Stimulated activated CD8-positive, alpha-beta memory T cell treated with anti-CD3 and anti-CD28 coated beads, Interleukin-7, amount 100 ng/mL, for 1 hour (primary cell): Measurements from ENCODE around the gene KIAA0232.

Experiments
- DNase-seq, 2 donors: peaks; one replicate each; pipeline ENCODE4 v3.0.0-alpha.2; 2020; ENCODE audit warnings: low read depth in 2 of 2

KIAA0232 gene

DNA sequence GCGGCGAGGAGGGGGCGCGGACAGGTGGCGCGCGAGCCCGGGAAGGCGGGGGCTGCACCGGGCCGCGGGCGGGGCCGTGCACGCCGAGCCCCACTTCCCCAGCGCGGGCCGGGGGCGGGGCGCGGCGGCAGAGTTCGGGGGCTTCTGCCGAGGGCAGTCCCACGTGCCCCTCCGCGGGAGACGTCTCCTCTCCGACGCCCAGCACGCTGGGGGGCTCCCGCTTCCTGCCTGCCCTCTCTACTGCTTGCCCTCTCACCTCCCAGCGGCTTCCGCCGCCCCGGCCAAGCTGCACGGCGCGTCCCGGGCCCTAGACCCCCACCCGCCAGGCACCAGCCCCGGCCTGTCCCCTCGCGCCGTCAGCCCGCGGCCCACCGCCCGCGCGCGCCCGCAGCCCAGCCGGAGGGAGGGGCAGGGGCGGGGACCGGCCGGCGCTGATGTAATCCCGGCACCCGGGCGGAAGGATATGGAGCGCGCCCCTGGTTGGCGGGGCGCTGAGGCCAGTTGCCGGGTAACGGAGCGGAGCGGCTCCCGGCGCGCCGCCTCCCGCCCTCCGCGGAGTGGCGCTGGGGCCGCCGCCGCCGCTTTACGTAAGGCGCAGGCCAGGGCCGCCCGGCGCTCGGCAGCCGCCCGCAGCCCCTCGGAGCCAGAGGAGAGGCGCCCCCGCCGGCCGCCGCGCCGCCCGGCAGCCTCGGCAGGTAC, at the start of gene KIAA0232:
Gene KIAA0232 (plus strand): TSS at position 581 of the 699 bp plus-strand sequence. CDS start 41,727 bp downstream, outside the sequence.
- DNase-seq: peak; percentile 76 to 79

GRCh38 chr4:6733358-6734164, 49.0 kb upstream of the KIAA0232 start:
- DNase-seq: no peak

GRCh38 chr4:6734165-6734786, 48.3 kb upstream of the KIAA0232 start:
- no peak for DNase-seq

GRCh38 chr4:6739920-6740319, 42.6 kb upstream of the KIAA0232 start:
- no peak for DNase-seq

GRCh38 chr4:6740347-6740746, 42.2 kb upstream of the KIAA0232 start:
- DNase-seq: no peak

GRCh38 chr4:6742507-6742906, 40.0 kb upstream of the KIAA0232 start:
- DNase-seq: no peak

DNA sequence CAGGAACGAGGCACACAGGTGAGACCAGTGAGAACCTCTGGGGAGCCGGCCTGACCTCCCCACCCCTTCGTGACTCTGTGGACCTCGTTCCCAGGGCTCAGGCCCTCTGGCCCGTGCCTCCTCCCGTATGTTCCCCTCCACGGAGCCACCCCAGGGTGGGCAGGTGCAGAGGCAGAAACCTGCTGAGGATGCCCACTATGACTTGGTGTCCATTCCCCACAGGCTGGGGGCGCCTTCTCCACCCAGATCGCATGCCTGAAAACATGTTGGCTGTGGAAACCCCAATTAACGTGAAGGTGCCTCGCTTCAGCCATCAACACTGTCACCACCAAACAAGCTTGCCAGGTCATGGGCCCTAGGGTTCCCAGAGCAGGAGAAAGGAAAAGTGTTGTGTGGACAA, 39.5 kb upstream of the KIAA0232 start:
- no peak for DNase-seq

- DNase-seq: no peak
Measured at GRCh38 chr4:6746721-6747293, 35.7 kb upstream of the KIAA0232 start.

- no peak for DNase-seq
Measured at GRCh38 chr4:6747294-6748051, 35.1 kb upstream of the KIAA0232 start.

GRCh38 chr4:6748286-6748685, 34.2 kb upstream of the KIAA0232 start:
- no peak for DNase-seq

- DNase-seq: no peak
Measured at GRCh38 chr4:6749340-6750171, 33.0 kb upstream of the KIAA0232 start.

DNA sequence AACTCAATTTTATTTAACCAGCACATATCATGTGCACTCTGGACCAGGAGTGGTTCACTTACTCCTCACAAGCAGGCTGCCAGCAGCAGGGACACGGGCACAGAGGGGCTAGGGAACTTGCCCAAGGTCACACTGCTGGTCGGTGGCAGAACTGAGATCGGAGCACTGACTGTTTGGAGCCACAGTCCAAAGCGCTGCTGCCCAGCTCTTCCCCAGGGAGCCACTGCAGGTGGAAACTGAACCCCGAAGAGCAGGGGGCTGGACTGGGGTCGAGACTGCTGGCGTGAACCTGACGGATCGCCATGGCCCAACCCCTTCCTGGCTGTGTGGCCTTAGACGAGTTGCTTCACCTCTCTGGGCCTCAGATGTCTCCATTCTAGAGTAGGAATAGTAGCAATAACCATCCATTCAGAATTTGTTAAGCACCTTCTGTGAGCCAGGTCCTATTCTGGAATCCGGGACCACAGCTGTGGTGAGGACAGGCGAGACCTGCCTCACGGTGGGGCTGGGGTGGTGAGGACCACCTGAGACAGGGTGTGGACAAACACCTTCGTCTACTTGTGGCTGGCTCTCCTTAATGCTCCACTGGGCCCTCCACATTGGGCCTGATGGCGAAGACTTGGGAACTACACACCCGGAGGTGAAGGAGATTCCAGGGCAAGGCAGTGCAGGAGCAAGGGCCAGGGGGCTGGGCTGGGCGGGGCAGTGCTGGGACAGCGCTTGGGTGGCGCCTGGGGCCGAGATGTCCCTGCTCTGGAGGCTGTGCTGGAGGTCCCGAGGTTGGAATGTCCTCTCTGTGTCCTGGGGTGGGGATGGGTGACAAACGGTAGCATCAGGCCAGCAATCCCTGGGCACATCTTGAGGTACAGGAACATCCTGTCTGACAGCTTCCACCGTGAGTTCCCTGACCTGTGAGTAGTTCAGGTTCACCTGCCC, 32.0 kb upstream of the KIAA0232 start:
- DNase-seq: no peak

GRCh38 chr4:6751611-6752485, 30.7 kb upstream of the KIAA0232 start:
- no peak for DNase-seq

DNA sequence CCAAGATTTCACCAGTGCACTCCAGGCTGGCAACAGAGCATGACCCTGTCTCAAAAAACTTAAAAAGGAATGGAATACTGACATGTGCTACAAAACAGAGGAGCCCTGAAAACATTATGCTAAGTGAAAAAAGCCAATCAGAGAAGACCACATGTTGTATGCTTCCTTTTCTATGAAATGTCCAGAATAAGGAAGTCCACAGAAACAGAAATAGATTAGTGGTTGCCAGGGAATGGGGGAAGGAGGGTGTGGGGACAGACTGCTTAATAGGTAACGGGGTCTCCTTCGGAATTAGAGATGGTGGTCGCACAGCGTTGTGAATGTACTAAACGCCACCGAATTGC, 30.1 kb upstream of the KIAA0232 start:
- DNase-seq: no peak

- no peak for DNase-seq
Measured at GRCh38 chr4:6753103-6753560, 29.4 kb upstream of the KIAA0232 start.

- DNase-seq: no peak
Measured at GRCh38 chr4:6753891-6754290, 28.6 kb upstream of the KIAA0232 start.

GRCh38 chr4:6754481-6755087, 27.9 kb upstream of the KIAA0232 start:
- no peak for DNase-seq

GRCh38 chr4:6755088-6755753, 27.3 kb upstream of the KIAA0232 start:
- DNase-seq: no peak
